Stomach (tissue), 4 donors: ENCODE measurements around the gene CASKIN2.
A peak's percentile ranks its signal among the peaks of the same experiment; 100 is the strongest.

Source experiments
- CTCF ChIP-seq, 7 experiments: fragments of 450-650 bp in 4 of 7; fragments of 200-600 bp in 3 of 7; sonication (generic) in 3 of 7; IDR thresholded peaks; one replicate each; pipeline ENCODE4 v1.5.1; 2016 to 2019; ENCODE audit warnings: antibody characterized with exemption in 7 of 7, control low read depth in 2 of 7, mild to moderate bottlenecking in 1 of 7
- POLR2A ChIP-seq, 4 donors: fragments of 450-650 bp; IDR thresholded peaks; one replicate each; pipeline ENCODE4 v1.6.1; 2016; ENCODE audit warnings: antibody characterized with exemption in 4 of 4, control low read depth in 2 of 4, mild to moderate bottlenecking in 1 of 4, moderate library complexity in 1 of 4
- POLR2AphosphoS5 ChIP-seq, 3 donors: sonication (generic); formaldehyde crosslinking; IDR thresholded peaks; one replicate each; pipeline ENCODE4 v1.6.1; 2016; ENCODE audit warnings: antibody characterized with exemption in 3 of 3

DNA sequence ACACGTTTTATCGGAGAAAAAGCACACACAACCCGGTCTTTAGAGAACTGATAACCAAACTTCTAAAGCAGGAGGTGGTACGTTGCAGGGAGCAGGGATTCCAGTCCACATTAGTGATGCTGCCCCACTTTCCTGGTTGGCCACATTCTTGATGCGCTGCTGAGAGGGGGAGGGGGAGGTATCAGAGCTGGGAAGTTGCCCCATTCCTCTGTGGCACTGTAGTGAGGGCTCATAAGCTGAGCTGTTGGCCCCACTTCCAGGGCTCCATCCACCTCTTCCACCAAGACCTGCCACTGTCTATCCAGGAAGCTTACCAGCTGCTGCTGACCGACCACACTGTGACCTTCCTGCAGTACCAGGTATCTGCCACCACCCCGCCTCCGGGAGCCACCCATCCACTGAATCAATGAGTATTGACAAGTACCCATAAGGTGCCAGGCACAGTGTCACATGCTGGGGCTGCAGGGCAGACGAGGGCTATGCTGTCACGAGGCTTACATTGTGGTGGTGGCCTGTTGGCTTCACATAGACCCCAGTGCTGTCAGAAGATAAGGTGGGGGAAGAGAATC is 2.0 kb upstream of the CASKIN2 start:
- TF ChIP-seq CTCF (IDR thresholded peaks at IDR 0.05) (peak in 3 of 7 experiments; percentile 6 to 23 (median 12)), POLR2AphosphoS5 (IDR thresholded peaks at IDR 0.05) (no peak), POLR2A (IDR thresholded peaks at IDR 0.05) (no peak)
